Measurements from ENCODE around the gene PCDHGA1.
"Not testable (repeated sequence)": the region's sequence is repeated elsewhere in the genome, so short reads cannot be mapped to it uniquely, and the experiment has no call there.

The PCDHGA1 gene

GRCh38 chr5:141375444-141376155, 45.3 kb downstream of the PCDHGA1 start:
- not testable (repeated sequence) for H3K9ac ChIP-seq (ENCODE audit: low read length in 5 of 5); H3K27ac ChIP-seq (ENCODE audit: low read depth, low read length); H3K36me3 ChIP-seq (ENCODE audit: control insufficient read depth in 5 of 5, insufficient read depth in 5 of 5, low read length in 5 of 5); H3K4me1 ChIP-seq (ENCODE audit: control insufficient read depth in 5 of 5, insufficient read depth in 5 of 5, low read length in 5 of 5)
- Histone ChIP-seq H3K9me3 (ENCODE audit: control insufficient read depth in 5 of 5, low read length in 5 of 5) (peaks cover 52 to 73% (median 70%) of the 10 kb centered on the region in 5 donors), H3K27me3 (ENCODE audit: control insufficient read depth in 5 of 5, insufficient read depth in 4 of 5, low read length in 5 of 5) (peaks cover 0 to 11% (median 9%) of the 10 kb centered on the region in 5 donors), H3K4me3 (ENCODE audit: low read depth in 1 of 5, low read length in 5 of 5) (peak overlapping the region; percentile 29 to 59 (median 49))

- Histone ChIP-seq H3K27me3 (ENCODE audit: control insufficient read depth in 5 of 5, insufficient read depth in 4 of 5, low read length in 5 of 5) (peaks cover 0 to 11% (median 0%) of the 10 kb centered on the region in 5 donors), H3K36me3 (ENCODE audit: control insufficient read depth in 5 of 5, insufficient read depth in 5 of 5, low read length in 5 of 5) (no peaks in the 10 kb centered on the region), H3K27ac (ENCODE audit: low read depth, low read length) (no peak within 1 kb of the TSS), H3K4me3 (ENCODE audit: low read depth in 1 of 5, low read length in 5 of 5) (peak within 1 kb of the TSS; percentile 51 to 78 (median 64)), H3K9ac (ENCODE audit: low read length in 5 of 5) (no peak within 1 kb of the TSS), H3K4me1 (ENCODE audit: control insufficient read depth in 5 of 5, insufficient read depth in 5 of 5, low read length in 5 of 5) (peaks cover 0 to 4% (median 0%) of the 10 kb centered on the region in 5 donors), H3K9me3 (ENCODE audit: control insufficient read depth in 5 of 5, low read length in 5 of 5) (peaks cover 33 to 71% (median 64%) of the 10 kb centered on the region in 5 donors)
Measured at GRCh38 chr5:141382469-141383294, 52.4 kb downstream of the PCDHGA1 start, which contains the start of gene PCDHGA7. TSS of gene PCDHGA7 (plus strand) at chr5:141382742. CDS start at chr5:141382900, 158 bp downstream.

- Histone ChIP-seq H3K36me3 (ENCODE audit: control insufficient read depth in 5 of 5, insufficient read depth in 5 of 5, low read length in 5 of 5) (no peaks in the 10 kb centered on the region), H3K9ac (ENCODE audit: low read length in 5 of 5) (no peak overlapping the region), H3K27me3 (ENCODE audit: control insufficient read depth in 5 of 5, insufficient read depth in 4 of 5, low read length in 5 of 5) (peaks cover 0 to 11% (median 0%) of the 10 kb centered on the region in 5 donors), H3K9me3 (ENCODE audit: control insufficient read depth in 5 of 5, low read length in 5 of 5) (peaks cover 34 to 69% (median 65%) of the 10 kb centered on the region in 5 donors), H3K4me3 (ENCODE audit: low read depth in 1 of 5, low read length in 5 of 5) (peak overlapping the region in 4 of 5 donors; percentile 51 to 65 (median 62)), H3K27ac (ENCODE audit: low read depth, low read length) (no peak overlapping the region), H3K4me1 (ENCODE audit: control insufficient read depth in 5 of 5, insufficient read depth in 5 of 5, low read length in 5 of 5) (peaks cover 0 to 4% (median 0%) of the 10 kb centered on the region in 5 donors)
Measured at GRCh38 chr5:141383345-141383744, 53.0 kb downstream of the PCDHGA1 start.

- Histone ChIP-seq H3K27me3 (ENCODE audit: control insufficient read depth in 5 of 5, insufficient read depth in 4 of 5, low read length in 5 of 5) (peaks cover 0 to 11% (median 0%) of the 10 kb centered on the region in 5 donors), H3K36me3 (ENCODE audit: control insufficient read depth in 5 of 5, insufficient read depth in 5 of 5, low read length in 5 of 5) (no peaks in the 10 kb centered on the region), H3K9ac (ENCODE audit: low read length in 5 of 5) (no peak overlapping the region), H3K27ac (ENCODE audit: low read depth, low read length) (no peak overlapping the region), H3K4me3 (ENCODE audit: low read depth in 1 of 5, low read length in 5 of 5) (peak overlapping the region in 4 of 5 donors; percentile 23 to 64 (median 42)), H3K9me3 (ENCODE audit: control insufficient read depth in 5 of 5, low read length in 5 of 5) (peaks cover 35 to 78% (median 74%) of the 10 kb centered on the region in 5 donors), H3K4me1 (ENCODE audit: control insufficient read depth in 5 of 5, insufficient read depth in 5 of 5, low read length in 5 of 5) (peaks cover 0 to 4% (median 0%) of the 10 kb centered on the region in 5 donors)
Measured at GRCh38 chr5:141384471-141385267, 54.4 kb downstream of the PCDHGA1 start.

DNA sequence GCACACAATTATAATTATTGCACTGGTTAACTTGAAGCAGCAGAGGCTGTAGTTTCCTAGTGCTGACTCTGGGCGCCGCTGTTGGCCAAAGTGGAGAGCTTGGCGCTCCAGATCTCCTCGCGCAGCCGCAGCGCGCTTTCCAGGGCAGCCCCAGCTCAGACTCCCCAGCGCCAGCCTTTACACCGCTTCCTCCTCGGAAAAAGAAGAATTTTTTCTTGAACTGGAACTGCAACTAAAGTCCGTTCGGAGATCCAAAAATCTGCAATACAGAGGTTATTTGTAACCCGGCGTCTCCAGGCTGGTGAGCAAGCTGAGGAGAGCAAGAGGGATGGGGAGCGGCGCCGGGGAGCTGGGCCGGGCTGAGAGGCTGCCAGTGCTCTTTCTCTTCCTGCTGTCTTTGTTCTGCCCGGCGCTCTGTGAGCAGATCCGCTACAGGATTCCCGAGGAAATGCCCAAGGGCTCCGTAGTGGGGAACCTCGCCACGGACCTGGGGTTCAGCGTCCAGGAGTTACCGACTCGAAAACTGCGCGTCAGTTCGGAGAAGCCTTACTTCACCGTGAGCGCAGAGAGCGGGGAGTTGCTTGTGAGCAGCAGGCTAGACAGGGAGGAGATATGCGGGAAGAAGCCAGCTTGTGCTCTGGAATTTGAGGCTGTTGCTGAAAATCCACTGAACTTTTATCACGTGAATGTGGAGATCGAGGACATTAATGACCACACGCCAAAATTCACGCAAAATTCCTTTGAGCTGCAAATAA, 57.4 kb downstream of the PCDHGA1 start, which contains the start of gene PCDHGB4:
PCDHGB4 (plus strand) TSS at position 142 of the 755 bp plus-strand sequence; CDS start at position 329, 187 bp downstream.
- Histone ChIP-seq H3K27me3 (ENCODE audit: control insufficient read depth in 5 of 5, insufficient read depth in 4 of 5, low read length in 5 of 5) (peaks cover 0 to 14% (median 0%) of the 10 kb centered on the region in 5 donors), H3K4me3 (ENCODE audit: low read depth in 1 of 5, low read length in 5 of 5) (peak within 1 kb of the TSS; percentile 0 to 52 (median 50)), H3K9me3 (ENCODE audit: control insufficient read depth in 5 of 5, low read length in 5 of 5) (peaks cover 34 to 88% (median 69%) of the 10 kb centered on the region in 5 donors)
- not testable (repeated sequence) for H3K36me3 ChIP-seq (ENCODE audit: control insufficient read depth in 5 of 5, insufficient read depth in 5 of 5, low read length in 5 of 5); H3K9ac ChIP-seq (ENCODE audit: low read length in 5 of 5); H3K4me1 ChIP-seq (ENCODE audit: control insufficient read depth in 5 of 5, insufficient read depth in 5 of 5, low read length in 5 of 5); H3K27ac ChIP-seq (ENCODE audit: low read depth, low read length)

DNA sequence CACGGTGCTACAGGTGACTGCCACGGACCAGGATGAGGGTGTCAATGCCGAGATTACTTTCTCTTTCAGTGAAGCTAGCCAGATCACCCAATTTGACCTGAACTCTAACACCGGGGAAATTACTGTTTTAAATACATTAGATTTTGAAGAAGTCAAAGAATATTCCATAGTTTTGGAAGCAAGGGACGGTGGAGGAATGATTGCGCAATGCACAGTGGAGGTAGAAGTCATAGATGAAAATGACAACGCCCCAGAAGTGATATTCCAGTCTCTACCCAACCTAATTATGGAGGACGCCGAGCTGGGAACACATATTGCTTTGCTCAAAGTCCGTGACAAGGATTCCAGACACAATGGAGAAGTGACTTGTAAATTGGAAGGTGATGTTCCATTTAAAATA, 58.3 kb downstream of the PCDHGA1 start:
- Histone ChIP-seq H3K27me3 (ENCODE audit: control insufficient read depth in 5 of 5, insufficient read depth in 4 of 5, low read length in 5 of 5) (peaks cover 0 to 14% (median 0%) of the 10 kb centered on the region in 5 donors), H3K4me3 (ENCODE audit: low read depth in 1 of 5, low read length in 5 of 5) (peak overlapping the region in 4 of 5 donors; percentile 29 to 52 (median 49)), H3K9me3 (ENCODE audit: control insufficient read depth in 5 of 5, low read length in 5 of 5) (peaks cover 31 to 88% (median 68%) of the 10 kb centered on the region in 5 donors), H3K27ac (ENCODE audit: low read depth, low read length) (no peak overlapping the region), H3K9ac (ENCODE audit: low read length in 5 of 5) (no peak overlapping the region), H3K4me1 (ENCODE audit: control insufficient read depth in 5 of 5, insufficient read depth in 5 of 5, low read length in 5 of 5) (no peaks in the 10 kb centered on the region), H3K36me3 (ENCODE audit: control insufficient read depth in 5 of 5, insufficient read depth in 5 of 5, low read length in 5 of 5) (no peaks in the 10 kb centered on the region)

GRCh38 chr5:141389153-141390042, 59.1 kb downstream of the PCDHGA1 start:
- peaks cover 32 to 88% (median 71%) of the 10 kb centered on the region in 5 donors for H3K9me3 ChIP-seq (ENCODE audit: control insufficient read depth in 5 of 5, low read length in 5 of 5)
- H3K4me1 ChIP-seq (ENCODE audit: control insufficient read depth in 5 of 5, insufficient read depth in 5 of 5, low read length in 5 of 5): no peaks in the 10 kb centered on the region
- no peaks in the 10 kb centered on the region for H3K36me3 ChIP-seq (ENCODE audit: control insufficient read depth in 5 of 5, insufficient read depth in 5 of 5, low read length in 5 of 5)
- H3K4me3 ChIP-seq (ENCODE audit: low read depth in 1 of 5, low read length in 5 of 5): peak overlapping the region; percentile 41 to 52 (median 50)
- H3K27me3 ChIP-seq (ENCODE audit: control insufficient read depth in 5 of 5, insufficient read depth in 4 of 5, low read length in 5 of 5): peaks cover 0 to 13% (median 0%) of the 10 kb centered on the region in 5 donors
- no peak overlapping the region for H3K9ac ChIP-seq (ENCODE audit: low read length in 5 of 5)
- no peak overlapping the region for H3K27ac ChIP-seq (ENCODE audit: low read depth, low read length)

- H3K9me3 ChIP-seq (ENCODE audit: control insufficient read depth in 5 of 5, low read length in 5 of 5): peaks cover 32 to 75% (median 57%) of the 10 kb centered on the region in 5 donors
- H3K27me3 ChIP-seq (ENCODE audit: control insufficient read depth in 5 of 5, insufficient read depth in 4 of 5, low read length in 5 of 5): peaks cover 0 to 10% (median 4%) of the 10 kb centered on the region in 5 donors
- peak within 1 kb of the TSS in 4 of 5 donors; percentile 17 to 52 (median 22) for H3K4me3 ChIP-seq (ENCODE audit: low read depth in 1 of 5, low read length in 5 of 5)
Measured at GRCh38 chr5:141392429-141393198, 62.3 kb downstream of the PCDHGA1 start, which contains the start of gene PCDHGA8. TSS of gene PCDHGA8 (plus strand) at chr5:141392633. CDS start at chr5:141392814, 181 bp downstream.

More at GRCh38 chr5:141392429-141393198, 62.3 kb downstream of the PCDHGA1 start, which contains the start of gene PCDHGA8:
- Histone ChIP-seq H3K9ac (ENCODE audit: low read length in 5 of 5) (no peak within 1 kb of the TSS), H3K36me3 (ENCODE audit: control insufficient read depth in 5 of 5, insufficient read depth in 5 of 5, low read length in 5 of 5) (no peaks in the 10 kb centered on the region), H3K4me1 (ENCODE audit: control insufficient read depth in 5 of 5, insufficient read depth in 5 of 5, low read length in 5 of 5) (no peaks in the 10 kb centered on the region), H3K27ac (ENCODE audit: low read depth, low read length) (no peak within 1 kb of the TSS)

Data from subcutaneous abdominal adipose tissue (tissue), 5 donors.